ENCODE data around the gene VAV3.

DNA sequence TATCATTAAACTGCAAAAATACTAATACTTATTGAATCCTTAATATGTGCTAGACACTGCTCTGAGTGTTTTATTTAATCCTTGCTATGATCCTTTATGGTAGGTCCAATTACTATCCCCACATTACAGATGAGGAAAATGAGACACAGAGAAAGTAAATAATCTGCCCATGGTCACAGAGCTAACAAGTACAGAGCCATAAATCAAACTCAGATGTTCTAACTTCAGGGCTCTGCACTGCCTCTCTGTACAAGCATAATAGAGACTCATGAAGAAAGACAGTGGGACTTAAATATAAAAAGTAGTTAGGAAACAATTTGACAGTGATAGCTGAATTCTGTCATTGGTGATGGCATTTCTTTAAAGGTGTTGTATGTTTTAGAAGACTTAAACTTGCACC is 346.4 kb downstream of the VAV3 start:
- TF ChIP-seq, protein P1, sequence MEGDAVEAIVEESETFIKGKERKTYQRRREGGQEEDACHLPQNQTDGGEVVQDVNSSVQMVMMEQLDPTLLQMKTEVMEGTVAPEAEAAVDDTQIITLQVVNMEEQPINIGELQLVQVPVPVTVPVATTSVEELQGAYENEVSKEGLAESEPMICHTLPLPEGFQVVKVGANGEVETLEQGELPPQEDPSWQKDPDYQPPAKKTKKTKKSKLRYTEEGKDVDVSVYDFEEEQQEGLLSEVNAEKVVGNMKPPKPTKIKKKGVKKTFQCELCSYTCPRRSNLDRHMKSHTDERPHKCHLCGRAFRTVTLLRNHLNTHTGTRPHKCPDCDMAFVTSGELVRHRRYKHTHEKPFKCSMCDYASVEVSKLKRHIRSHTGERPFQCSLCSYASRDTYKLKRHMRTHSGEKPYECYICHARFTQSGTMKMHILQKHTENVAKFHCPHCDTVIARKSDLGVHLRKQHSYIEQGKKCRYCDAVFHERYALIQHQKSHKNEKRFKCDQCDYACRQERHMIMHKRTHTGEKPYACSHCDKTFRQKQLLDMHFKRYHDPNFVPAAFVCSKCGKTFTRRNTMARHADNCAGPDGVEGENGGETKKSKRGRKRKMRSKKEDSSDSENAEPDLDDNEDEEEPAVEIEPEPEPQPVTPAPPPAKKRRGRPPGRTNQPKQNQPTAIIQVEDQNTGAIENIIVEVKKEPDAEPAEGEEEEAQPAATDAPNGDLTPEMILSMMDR (IDR thresholded peaks at IDR 0.05; ENCODE audit: control extremely low read depth in 1 of 3, insufficient read depth in 1 of 3, low read depth in 1 of 3, low read length in 3 of 3) = no peak
- no peak for TF ChIP-seq GTF2F1 (IDR thresholded peaks at IDR 0.05; ENCODE audit: borderline replicate concordance, low read depth, low read length)
